Measurements from ENCODE around the gene KSR2. TPM values are rescaled to one million over a fixed set of nuclear protein-coding genes. Genes with fewer than 3 reads are reported as not detected.

Gene KSR2
- total RNA-seq, 1 experiment from 2014 or later, result 1.3 TPM

GRCh38 chr12:117724543-117724942, 244.2 kb downstream of the KSR2 start:
- no peak overlapping the region for H3K27ac ChIP-seq (ENCODE audit: insufficient read length, low read depth, low read length)
- no peaks in the 10 kb centered on the region for H3K79me1 ChIP-seq (ENCODE audit: insufficient read depth, low read depth, low read length, poor library complexity, severe bottlenecking)
- no peak overlapping the region for H2BK5ac ChIP-seq (ENCODE audit: insufficient read length, low read length)
- H3K4me2 ChIP-seq (ENCODE audit: insufficient read depth, insufficient read length, low read length), result no peak overlapping the region
- no peak overlapping the region for H4K8ac ChIP-seq (replicated peaks; ENCODE audit: insufficient read length, low read depth, low read length)
- H3K4me3 Mint-ChIP-seq, result no peak overlapping the region
- H3K79me2 ChIP-seq (ENCODE audit: insufficient read depth, low read length), result no peaks in the 10 kb centered on the region
- no peak overlapping the region for H3K56ac ChIP-seq (ENCODE audit: insufficient read length, low read depth, low read length)
- no peak overlapping the region for H3K14ac ChIP-seq (ENCODE audit: insufficient read depth, low read length)
- H3K27me3 Mint-ChIP-seq (ENCODE audit: low read depth), result peaks cover 1% of the 10 kb centered on the region; the same call in 1 of the 2 replicates
- no peaks in the 10 kb centered on the region for H4K20me1 ChIP-seq (ENCODE audit: control insufficient read depth, insufficient read depth, insufficient read length)
- no peak overlapping the region for H2AK5ac ChIP-seq (ENCODE audit: insufficient read length, low read length)
- H3K4me1 Mint-ChIP-seq, result no peaks in the 10 kb centered on the region
- H4K5ac ChIP-seq (ENCODE audit: insufficient read length, low read depth, low read length), result no peak overlapping the region
- no peak overlapping the region for H2BK12ac ChIP-seq (ENCODE audit: insufficient read length, low read depth, low read length)
- H3K27ac Mint-ChIP-seq, result no peak overlapping the region
- H2BK120ac ChIP-seq (ENCODE audit: low read depth, low read length, poor library complexity, severe bottlenecking), result no peak overlapping the region
- H2BK15ac ChIP-seq (ENCODE audit: low read depth, low read length), result no peak overlapping the region
- no peak overlapping the region for H2BK20ac ChIP-seq (ENCODE audit: low read depth, low read length, poor library complexity, severe bottlenecking)
- H3K36me3 Mint-ChIP-seq (ENCODE audit: insufficient read depth in 1 of 3, low read depth in 3 of 3), result no peaks in the 10 kb centered on the region
- no peak for TF ChIP-seq CTCF (conservative IDR thresholded peaks at IDR 0.05)
- no peaks in the 10 kb centered on the region for H3K4me1 ChIP-seq (ENCODE audit: insufficient read depth, low read length)
- H3K23ac ChIP-seq (ENCODE audit: insufficient read length, low read depth, low read length), result no peak overlapping the region
- no peak overlapping the region for H2AFZ ChIP-seq (ENCODE audit: low read length)
- H3K23me2 ChIP-seq (ENCODE audit: insufficient read length, low read depth, low read length, poor library complexity, severe bottlenecking), result no peaks in the 10 kb centered on the region
- no peak overlapping the region for H4K91ac ChIP-seq (ENCODE audit: insufficient read length, low read depth, low read length)
- no peak overlapping the region for H3K9ac ChIP-seq (ENCODE audit: extremely low read depth, insufficient read length, low read length)
- no peak overlapping the region for H3T11ph ChIP-seq (ENCODE audit: low read length)
- WGBS (ENCODE audit: extremely low coverage, insufficient read length, low lambda C conversion rate), result no CpG with 5 or more reads among the region's 4 CpGs
- H3K4ac ChIP-seq (ENCODE audit: low read depth, low read length), result no peak overlapping the region
- no peak overlapping the region for H3K18ac ChIP-seq (ENCODE audit: insufficient read length, low read depth, low read length)
- H3K9me3 ChIP-seq (ENCODE audit: control insufficient read depth, low read depth, low read length), result no peaks in the 10 kb centered on the region
- no peaks in the 10 kb centered on the region for H3K9me3 Mint-ChIP-seq
- DNase-seq, result no peak
- H3K27me3 ChIP-seq (ENCODE audit: insufficient read depth, low read length), result no peaks in the 10 kb centered on the region

Measured in H9 (cell line).